ENCODE results near the gene PNMA6A.
"Not testable (repeated sequence)": the region's sequence is repeated elsewhere in the genome, so short reads cannot be mapped to it uniquely, and the experiment has no call there.

DNA sequence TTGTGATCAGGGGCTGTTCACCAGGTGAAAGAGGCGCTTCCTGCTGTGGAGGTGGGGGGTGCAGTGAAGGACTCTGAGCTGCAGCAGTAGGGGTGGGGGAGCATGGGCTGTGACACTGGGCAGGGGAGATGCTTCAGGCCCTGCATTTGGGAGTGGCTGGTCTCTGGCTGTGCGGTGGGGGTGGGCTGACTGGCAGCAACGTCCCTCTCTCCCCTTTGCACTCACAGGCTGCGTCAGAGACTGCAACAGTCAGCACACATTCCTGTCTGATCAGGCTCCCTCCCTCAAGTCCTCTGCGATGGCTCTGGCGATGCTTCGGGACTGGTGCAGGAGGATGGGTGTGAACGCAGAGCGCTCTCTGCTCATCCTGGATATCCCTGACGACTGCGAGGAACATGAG is 43.8 kb upstream of the PNMA6A start:
- TF ChIP-seq, protein P1, sequence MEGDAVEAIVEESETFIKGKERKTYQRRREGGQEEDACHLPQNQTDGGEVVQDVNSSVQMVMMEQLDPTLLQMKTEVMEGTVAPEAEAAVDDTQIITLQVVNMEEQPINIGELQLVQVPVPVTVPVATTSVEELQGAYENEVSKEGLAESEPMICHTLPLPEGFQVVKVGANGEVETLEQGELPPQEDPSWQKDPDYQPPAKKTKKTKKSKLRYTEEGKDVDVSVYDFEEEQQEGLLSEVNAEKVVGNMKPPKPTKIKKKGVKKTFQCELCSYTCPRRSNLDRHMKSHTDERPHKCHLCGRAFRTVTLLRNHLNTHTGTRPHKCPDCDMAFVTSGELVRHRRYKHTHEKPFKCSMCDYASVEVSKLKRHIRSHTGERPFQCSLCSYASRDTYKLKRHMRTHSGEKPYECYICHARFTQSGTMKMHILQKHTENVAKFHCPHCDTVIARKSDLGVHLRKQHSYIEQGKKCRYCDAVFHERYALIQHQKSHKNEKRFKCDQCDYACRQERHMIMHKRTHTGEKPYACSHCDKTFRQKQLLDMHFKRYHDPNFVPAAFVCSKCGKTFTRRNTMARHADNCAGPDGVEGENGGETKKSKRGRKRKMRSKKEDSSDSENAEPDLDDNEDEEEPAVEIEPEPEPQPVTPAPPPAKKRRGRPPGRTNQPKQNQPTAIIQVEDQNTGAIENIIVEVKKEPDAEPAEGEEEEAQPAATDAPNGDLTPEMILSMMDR (IDR thresholded peaks at IDR 0.05; ENCODE audit: low read length) = not testable (repeated sequence)
- not testable (repeated sequence) for TF ChIP-seq EZH2 (optimal IDR thresholded peaks at IDR 0.05; ENCODE audit: low read depth, low read length); EZH2phosphoT487 (IDR thresholded peaks at IDR 0.05; ENCODE audit: low read length)

Measured in MM.1S (cell line).